Suprapubic skin (tissue), 2 donors: ENCODE results near the gene WWOX.

Experiments
- EP300 ChIP-seq: sonication (generic); formaldehyde crosslinking; IDR thresholded peaks from one replicate; pipeline ENCODE4 v1.6.1; 2017; ENCODE audit warnings: antibody characterized with exemption
- POLR2A ChIP-seq, 2 donors: fragments of 450-650 bp; IDR thresholded peaks; one replicate each; pipeline ENCODE4 v1.6.1; 2017; ENCODE audit warnings: antibody characterized with exemption in 2 of 2, mild to moderate bottlenecking in 2 of 2, moderate library complexity in 2 of 2

- TF ChIP-seq POLR2A (IDR thresholded peaks at IDR 0.05) (no peak), EP300 (no peak)
Observed at GRCh38 chr16:78389009-78389498, 289.6 kb downstream of the WWOX start.
